Vagina (tissue), 2 donors: ENCODE results near the gene FXN. TPM values are rescaled to one million over a fixed set of nuclear protein-coding genes. Genes with fewer than 3 reads are reported as not detected.
"Not testable (repeated sequence)": the region's sequence is repeated elsewhere in the genome, so short reads cannot be mapped to it uniquely, and the experiment has no call there.

Experiments
- DNase-seq, 2 donors: peaks; one replicate each; pipeline ENCODE4 v3.0.0-alpha.2; 2017; ENCODE audit errors: extremely low spot score in 2 of 2
- H3K27ac ChIP-seq: fragments of 200-600 bp; sonication (generic); one replicate; pipeline ENCODE4 v1.5.1; 2019
- H3K27me3 ChIP-seq: fragments of 200-600 bp; sonication (generic); one replicate; pipeline ENCODE4 v1.5.1; 2019
- H3K36me3 ChIP-seq, 2 donors: fragments of 200-600 bp; sonication (generic); one replicate each; pipeline ENCODE4 v1.5.1; 2017 to 2019
- H3K4me1 ChIP-seq: fragments of 200-600 bp; sonication (generic); one replicate; pipeline ENCODE4 v1.5.1; 2019
- H3K4me3 ChIP-seq, 2 donors: fragments of 200-600 bp; sonication (generic); 1 replicate in 1 of 2; 2 replicates in 1 of 2; pipeline ENCODE4 v1.5.1; 2016 to 2019
- H3K9me3 ChIP-seq: fragments of 200-600 bp; sonication (generic); one replicate; pipeline ENCODE4 v1.5.1; 2019
- CTCF ChIP-seq, 3 experiments: fragments of 450-650 bp in 2 of 3; fragments of 200-600 bp in 1 of 3; sonication (generic) in 1 of 3; IDR thresholded peaks; one replicate each; pipeline ENCODE4 v1.5.1; 2017 to 2019; ENCODE audit warnings: antibody characterized with exemption in 3 of 3, mild to moderate bottlenecking in 2 of 3, moderate library complexity in 2 of 3
- POLR2A ChIP-seq, 2 donors: fragments of 450-650 bp; IDR thresholded peaks; one replicate each; pipeline ENCODE4 v1.6.1; 2017; ENCODE audit warnings: antibody characterized with exemption in 2 of 2, mild to moderate bottlenecking in 2 of 2, moderate library complexity in 2 of 2
- POLR2AphosphoS5 ChIP-seq, 2 donors: sonication (generic); formaldehyde crosslinking; IDR thresholded peaks; one replicate each; pipeline ENCODE4 v1.9.0; 2017; ENCODE audit warnings: antibody characterized with exemption in 2 of 2, mild to moderate bottlenecking in 2 of 2, low read depth in 1 of 2; ENCODE audit not compliant: insufficient read depth in 1 of 2
- intact Hi-C: fragments of 100-400 bp; cut with DNase I; formaldehyde crosslinking; loops from one replicate; pipeline ENCODE4 v1.15.1; 2023
- total RNA-seq: library from RNA; depleted of rRNA; stranded (reverse); fragments of >200 nt; gene quantifications from one replicate; pipeline ENCODE4 v1.2.3, GENCODE V29; 2016

Gene FXN
- total RNA-seq, 1 donor from 2014 or later: 11.8 TPM

- peaks cover 7% of the 10 kb centered on the region for H3K4me1 ChIP-seq
- no peak overlapping the region for H3K27ac ChIP-seq
- H3K27me3 ChIP-seq: no peaks in the 10 kb centered on the region
- no peaks in the 10 kb centered on the region for H3K9me3 ChIP-seq
- TF ChIP-seq CTCF (IDR thresholded peaks at IDR 0.05) (no peak), POLR2AphosphoS5 (IDR thresholded peaks at IDR 0.05; ENCODE audit: insufficient read depth in 1 of 2, low read depth in 1 of 2) (no peak)
- no peak for DNase-seq
- no peaks in the 10 kb centered on the region for H3K36me3 ChIP-seq
- intact Hi-C loops: no loop called here
- H3K4me3 ChIP-seq: no peak overlapping the region
Observed at GRCh38 chr9:69093471-69094103, 58.0 kb downstream of the FXN start.

- H3K36me3 ChIP-seq, H3K27ac ChIP-seq, H3K27me3 ChIP-seq, H3K4me1 ChIP-seq, H3K4me3 ChIP-seq, DNase-seq, intact Hi-C loops, H3K9me3 ChIP-seq: not testable (repeated sequence)
Observed at GRCh38 chr9:69094361-69095135, 59.0 kb downstream of the FXN start.

GRCh38 chr9:69097064-69097463, 61.5 kb downstream of the FXN start:
- H3K9me3 ChIP-seq: no peaks in the 10 kb centered on the region
- intact Hi-C loops: no loop called here
- no peaks in the 10 kb centered on the region for H3K27me3 ChIP-seq
- no peaks in the 10 kb centered on the region for H3K4me1 ChIP-seq
- H3K27ac ChIP-seq: no peak overlapping the region
- H3K36me3 ChIP-seq: no peaks in the 10 kb centered on the region
- peak in 1 of 2 donors; percentile 69 for TF ChIP-seq POLR2AphosphoS5 (IDR thresholded peaks at IDR 0.05; ENCODE audit: insufficient read depth in 1 of 2, low read depth in 1 of 2)
- no peak for TF ChIP-seq POLR2A (IDR thresholded peaks at IDR 0.05)
- H3K4me3 ChIP-seq: no peak overlapping the region
- DNase-seq: no peak

- no peak overlapping the region for H3K27ac ChIP-seq
- no peak for TF ChIP-seq POLR2A (IDR thresholded peaks at IDR 0.05)
- no peak for TF ChIP-seq POLR2AphosphoS5 (IDR thresholded peaks at IDR 0.05; ENCODE audit: insufficient read depth in 1 of 2, low read depth in 1 of 2)
- TF ChIP-seq CTCF (IDR thresholded peaks at IDR 0.05): no peak
- no peaks in the 10 kb centered on the region for H3K4me1 ChIP-seq
- no peaks in the 10 kb centered on the region for H3K36me3 ChIP-seq
- no peak overlapping the region for H3K4me3 ChIP-seq
- intact Hi-C loops: no loop called here
- no peaks in the 10 kb centered on the region for H3K9me3 ChIP-seq
- no peaks in the 10 kb centered on the region for H3K27me3 ChIP-seq
- no peak for DNase-seq
Observed at GRCh38 chr9:69097923-69098593, 62.5 kb downstream of the FXN start.

- H3K4me3 ChIP-seq, DNase-seq, H3K9me3 ChIP-seq, intact Hi-C loops, H3K36me3 ChIP-seq, H3K4me1 ChIP-seq, H3K27me3 ChIP-seq, H3K27ac ChIP-seq: not testable (repeated sequence)
Observed at GRCh38 chr9:69103348-69103996, 67.9 kb downstream of the FXN start.

- Histone ChIP-seq H3K9me3 (no peaks in the 10 kb centered on the region), H3K4me1 (no peaks in the 10 kb centered on the region), H3K36me3 (no peaks in the 10 kb centered on the region), H3K27ac (no peak overlapping the region), H3K4me3 (no peak overlapping the region), H3K27me3 (no peaks in the 10 kb centered on the region)
- DNase-seq: no peak
- intact Hi-C loops: no loop called here
- TF ChIP-seq POLR2AphosphoS5 (IDR thresholded peaks at IDR 0.05; ENCODE audit: insufficient read depth in 1 of 2, low read depth in 1 of 2) (peak in 1 of 2 donors; percentile 78), POLR2A (IDR thresholded peaks at IDR 0.05) (no peak), CTCF (IDR thresholded peaks at IDR 0.05) (no peak)
Observed at GRCh38 chr9:69104830-69105527, 69.4 kb downstream of the FXN start.
